ENCODE data around the gene SELENON.

- TF ChIP-seq, protein P1, sequence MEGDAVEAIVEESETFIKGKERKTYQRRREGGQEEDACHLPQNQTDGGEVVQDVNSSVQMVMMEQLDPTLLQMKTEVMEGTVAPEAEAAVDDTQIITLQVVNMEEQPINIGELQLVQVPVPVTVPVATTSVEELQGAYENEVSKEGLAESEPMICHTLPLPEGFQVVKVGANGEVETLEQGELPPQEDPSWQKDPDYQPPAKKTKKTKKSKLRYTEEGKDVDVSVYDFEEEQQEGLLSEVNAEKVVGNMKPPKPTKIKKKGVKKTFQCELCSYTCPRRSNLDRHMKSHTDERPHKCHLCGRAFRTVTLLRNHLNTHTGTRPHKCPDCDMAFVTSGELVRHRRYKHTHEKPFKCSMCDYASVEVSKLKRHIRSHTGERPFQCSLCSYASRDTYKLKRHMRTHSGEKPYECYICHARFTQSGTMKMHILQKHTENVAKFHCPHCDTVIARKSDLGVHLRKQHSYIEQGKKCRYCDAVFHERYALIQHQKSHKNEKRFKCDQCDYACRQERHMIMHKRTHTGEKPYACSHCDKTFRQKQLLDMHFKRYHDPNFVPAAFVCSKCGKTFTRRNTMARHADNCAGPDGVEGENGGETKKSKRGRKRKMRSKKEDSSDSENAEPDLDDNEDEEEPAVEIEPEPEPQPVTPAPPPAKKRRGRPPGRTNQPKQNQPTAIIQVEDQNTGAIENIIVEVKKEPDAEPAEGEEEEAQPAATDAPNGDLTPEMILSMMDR (conservative IDR thresholded peaks at IDR 0.05; ENCODE audit: low read length) = no peak
- no peak for TF ChIP-seq EZH2phosphoT487 (IDR thresholded peaks at IDR 0.05; ENCODE audit: borderline replicate concordance, low read depth, low read length)
Observed at GRCh38 chr1:25816112-25816718, 16.2 kb downstream of the SELENON start.
